Mucosa of descending colon (tissue), 3 donors: ENCODE measurements around the gene FAM3B. TPM values are rescaled to one million over a fixed set of nuclear protein-coding genes. Genes with fewer than 3 reads are reported as not detected.

Experiments
- ATAC-seq: fragments of 200-7000 bp; cut with Tn5 transposase; one replicate; pipeline ENCODE4 v1.9.1; 2020; ENCODE audit warnings: mild to moderate bottlenecking, moderate library complexity
- DNase-seq, 3 donors: peaks; one replicate each; pipeline ENCODE4 v3.0.0-alpha.2; 2020
- H3K36me3 ChIP-seq: fragments of 200-600 bp; one replicate; pipeline ENCODE4 v1.8.0; 2021; ENCODE audit warnings: low read depth, mild to moderate bottlenecking
- H3K4me1 ChIP-seq: fragments of 200-600 bp; one replicate; pipeline ENCODE4 v1.8.0; 2021; ENCODE audit warnings: low read depth, mild to moderate bottlenecking
- H3K4me3 ChIP-seq: fragments of 200-600 bp; one replicate; pipeline ENCODE4 v1.8.0; 2021; ENCODE audit warnings: mild to moderate bottlenecking
- H3K9me3 ChIP-seq: fragments of 200-600 bp; one replicate; pipeline ENCODE4 v1.8.0; 2021; ENCODE audit warnings: mild to moderate bottlenecking
- intact Hi-C, 2 donors: fragments of 100-400 bp; cut with DNase I in 1 of 2; cut with micrococcal nuclease in 1 of 2; formaldehyde crosslinking; loops; one replicate each; pipeline versions ENCODE4 v1.11.0 to v1.11.1; 2022; cut with DNase I, micrococcal nuclease
- total RNA-seq, 3 donors: library from RNA; stranded (reverse); fragmentation: NEBNext Ultra II Directional in 2 of 3; extraction: Animal tissue kit (Norgen Biotek cat#: 25700) in 2 of 3; gene quantifications; one replicate each; pipeline versions ENCODE4 v1.2.1 to v1.2.4, GENCODE V29; 2021 to 2023
- TF ChIP-seq, protein P1 (sequence below): fragments of 200-600 bp; IDR thresholded peaks from one replicate; pipeline ENCODE4 v1.8.0; 2022; ENCODE audit warnings: antibody characterized with exemption, mild to moderate bottlenecking
- donor health status: DM: no; HTN: no; CAD: no; lungs with moderate emphysema.
- donor health status: DM: no; HTN: no; CAD: no.
- donor health status: DM: no; HTN: yes; CAD: no.

Gene FAM3B
- total RNA-seq, 3 donors from 2014 or later, result 0.70 to 2.3 TPM; not detected in 1

DNA sequence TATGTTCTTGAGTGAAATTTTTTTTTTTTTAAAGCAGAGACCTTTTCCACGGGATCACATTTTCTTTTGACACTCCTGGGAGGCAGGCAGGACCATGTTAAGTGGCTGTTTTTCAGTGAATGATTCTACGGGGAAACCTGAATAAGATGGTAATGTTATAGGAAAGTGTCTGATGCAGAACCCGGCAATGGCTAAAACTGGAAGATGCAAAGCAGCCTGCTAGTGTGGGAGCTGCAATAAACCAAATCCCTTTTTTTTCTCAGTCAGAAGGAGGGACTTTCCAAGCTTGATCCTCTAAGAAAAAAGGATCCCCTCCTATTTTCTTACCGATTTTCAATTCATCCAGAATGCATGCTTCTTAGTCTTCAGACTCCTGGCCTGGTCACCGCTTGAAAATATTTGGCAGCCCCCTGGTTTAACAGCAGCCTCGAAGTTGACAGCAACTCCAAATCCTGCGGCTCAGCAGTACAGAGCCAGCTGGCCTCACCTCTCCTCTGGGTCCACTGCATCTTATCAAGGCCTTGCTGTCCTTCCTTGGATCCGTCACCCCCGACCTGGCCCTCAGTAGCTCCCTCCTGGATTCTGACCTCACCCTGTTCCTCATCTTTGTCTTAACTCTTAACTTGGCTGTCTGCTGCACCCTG, 50.8 kb downstream of the FAM3B start:
- intact Hi-C loops, result no loop called here
- DNase-seq (peak in 1 of 3 donors; percentile 41), ATAC-seq (no peak)
- no peaks in the 10 kb centered on the region for H3K4me1 ChIP-seq
- TF ChIP-seq, protein P1, sequence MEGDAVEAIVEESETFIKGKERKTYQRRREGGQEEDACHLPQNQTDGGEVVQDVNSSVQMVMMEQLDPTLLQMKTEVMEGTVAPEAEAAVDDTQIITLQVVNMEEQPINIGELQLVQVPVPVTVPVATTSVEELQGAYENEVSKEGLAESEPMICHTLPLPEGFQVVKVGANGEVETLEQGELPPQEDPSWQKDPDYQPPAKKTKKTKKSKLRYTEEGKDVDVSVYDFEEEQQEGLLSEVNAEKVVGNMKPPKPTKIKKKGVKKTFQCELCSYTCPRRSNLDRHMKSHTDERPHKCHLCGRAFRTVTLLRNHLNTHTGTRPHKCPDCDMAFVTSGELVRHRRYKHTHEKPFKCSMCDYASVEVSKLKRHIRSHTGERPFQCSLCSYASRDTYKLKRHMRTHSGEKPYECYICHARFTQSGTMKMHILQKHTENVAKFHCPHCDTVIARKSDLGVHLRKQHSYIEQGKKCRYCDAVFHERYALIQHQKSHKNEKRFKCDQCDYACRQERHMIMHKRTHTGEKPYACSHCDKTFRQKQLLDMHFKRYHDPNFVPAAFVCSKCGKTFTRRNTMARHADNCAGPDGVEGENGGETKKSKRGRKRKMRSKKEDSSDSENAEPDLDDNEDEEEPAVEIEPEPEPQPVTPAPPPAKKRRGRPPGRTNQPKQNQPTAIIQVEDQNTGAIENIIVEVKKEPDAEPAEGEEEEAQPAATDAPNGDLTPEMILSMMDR, result no peak
- no peaks in the 10 kb centered on the region for H3K9me3 ChIP-seq
- no peaks in the 10 kb centered on the region for H3K36me3 ChIP-seq
- no peak overlapping the region for H3K4me3 ChIP-seq

DNA sequence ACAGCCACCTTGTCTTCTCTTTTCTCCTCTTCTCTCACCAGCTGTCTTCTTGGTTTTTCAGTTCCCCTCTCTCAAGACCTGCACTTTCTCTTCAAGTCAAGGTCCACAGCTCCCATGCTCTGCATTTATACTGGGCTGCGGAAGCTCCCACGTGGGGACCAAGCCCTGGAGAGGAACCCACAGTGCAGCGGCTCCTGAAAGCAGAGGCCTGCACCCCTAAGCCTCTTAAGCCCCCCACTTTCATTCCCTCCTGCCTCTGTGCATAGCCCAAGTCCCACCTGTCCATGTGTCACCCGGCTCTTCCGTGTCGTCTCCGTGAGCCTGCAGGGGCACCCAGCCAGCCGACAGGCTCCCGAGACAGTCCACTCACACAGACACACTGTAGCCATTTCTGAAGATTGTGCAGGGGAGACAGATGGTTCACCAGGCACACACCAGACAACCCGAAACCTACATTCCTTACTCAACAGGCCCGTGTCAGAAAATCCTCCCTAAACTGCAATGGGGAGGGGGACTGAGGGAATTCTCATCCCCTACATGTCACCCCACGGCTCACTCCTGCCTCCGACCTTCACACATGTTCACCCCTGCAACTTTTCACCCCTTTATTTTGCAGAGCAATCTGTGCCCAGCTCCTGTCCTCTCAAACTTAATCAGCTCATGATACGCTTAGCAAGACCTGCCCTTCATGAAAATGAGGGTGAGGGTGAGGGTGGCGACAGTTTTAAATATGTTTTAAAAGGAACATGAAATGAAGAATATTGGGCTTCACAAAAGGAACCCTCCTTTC, 51.5 kb downstream of the FAM3B start:
- Histone ChIP-seq H3K36me3 (no peaks in the 10 kb centered on the region), H3K4me3 (no peak overlapping the region), H3K9me3 (no peaks in the 10 kb centered on the region), H3K4me1 (no peaks in the 10 kb centered on the region)
- TF ChIP-seq, protein P1, result no peak
- DNase-seq (peak in 1 of 3 donors; percentile 51), ATAC-seq (peak; percentile 27)
- intact Hi-C loops, result no loop called here

- no peaks in the 10 kb centered on the region for H3K36me3 ChIP-seq
- intact Hi-C loops, result no loop called here
- DNase-seq (peak in 1 of 3 donors; percentile 49), ATAC-seq (no peak)
- H3K9me3 ChIP-seq, result no peaks in the 10 kb centered on the region
- H3K4me1 ChIP-seq, result no peaks in the 10 kb centered on the region
- no peak overlapping the region for H3K4me3 ChIP-seq
- TF ChIP-seq, protein P1, result no peak
Observed at GRCh38 chr21:41368735-41369104, 52.1 kb downstream of the FAM3B start.

GRCh38 chr21:41369105-41369919, 52.7 kb downstream of the FAM3B start:
- DNase-seq, result peak in 2 of 3 donors; percentile 21 to 69
- no peak overlapping the region for H3K4me3 ChIP-seq
- no peaks in the 10 kb centered on the region for H3K4me1 ChIP-seq
- peak; percentile 19 for ATAC-seq
- TF ChIP-seq, protein P1, result no peak
- H3K36me3 ChIP-seq, result no peaks in the 10 kb centered on the region
- no peaks in the 10 kb centered on the region for H3K9me3 ChIP-seq
- intact Hi-C loops, result no loop called here

GRCh38 chr21:41369920-41370839, 53.6 kb downstream of the FAM3B start:
- DNase-seq (peak in 2 of 3 donors; percentile 22 to 70), ATAC-seq (peak; percentile 14)
- no peak overlapping the region for H3K4me3 ChIP-seq
- H3K36me3 ChIP-seq, result no peaks in the 10 kb centered on the region
- intact Hi-C loops, result no loop called here
- TF ChIP-seq, protein P1, result no peak
- no peaks in the 10 kb centered on the region for H3K9me3 ChIP-seq
- no peaks in the 10 kb centered on the region for H3K4me1 ChIP-seq
